Measurements from ENCODE around the gene WFDC13. TPM values are rescaled to one million over a fixed set of nuclear protein-coding genes. Genes with fewer than 3 reads are reported as not detected.

The WFDC13 gene
- total RNA-seq, 6 experiments from 2014 or later, result not detected

DNA sequence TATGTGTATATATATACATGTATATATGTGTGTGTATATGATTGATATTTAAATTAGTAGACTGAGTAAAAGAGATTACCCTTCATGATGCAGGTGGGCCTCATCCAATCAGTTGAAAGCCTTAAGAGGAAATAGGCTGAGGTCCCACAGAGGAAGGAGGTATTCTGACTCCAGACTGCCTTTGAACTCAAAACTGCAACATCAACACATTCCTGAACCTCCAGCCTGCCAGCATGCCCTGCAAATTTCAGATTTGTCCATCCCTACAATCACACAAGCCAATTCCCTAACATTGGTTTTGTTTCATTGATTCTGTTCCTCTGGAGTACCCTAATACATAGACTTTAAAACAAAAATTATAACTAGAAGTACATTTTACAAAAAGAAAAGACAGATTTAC lies 43.2 kb downstream of the WFDC13 start:
- Mint-ChIP-seq H3K27me3 (ENCODE audit: insufficient read depth) (peaks cover 14% of the 10 kb centered on the region), H3K27ac (no peak overlapping the region), H3K9me3 (no peaks in the 10 kb centered on the region), H3K4me3 (no peak overlapping the region), H3K36me3 (ENCODE audit: low read depth) (no peaks in the 10 kb centered on the region), H3K4me1 (ENCODE audit: low read depth) (no peaks in the 10 kb centered on the region)
- no peak for TF ChIP-seq CTCF (IDR thresholded peaks at IDR 0.05)
- DNase-seq, result no peak

GRCh38 chr20:45751721-45752120 lies 49.9 kb downstream of the WFDC13 start:
- Mint-ChIP-seq H3K36me3 (ENCODE audit: low read depth) (no peaks in the 10 kb centered on the region), H3K27ac (no peak overlapping the region), H3K9me3 (no peaks in the 10 kb centered on the region), H3K27me3 (ENCODE audit: insufficient read depth) (peaks cover 12% of the 10 kb centered on the region), H3K4me1 (ENCODE audit: low read depth) (no peaks in the 10 kb centered on the region), H3K4me3 (no peak overlapping the region)
- no peak for DNase-seq
- no peak for TF ChIP-seq CTCF (IDR thresholded peaks at IDR 0.05)

DNA sequence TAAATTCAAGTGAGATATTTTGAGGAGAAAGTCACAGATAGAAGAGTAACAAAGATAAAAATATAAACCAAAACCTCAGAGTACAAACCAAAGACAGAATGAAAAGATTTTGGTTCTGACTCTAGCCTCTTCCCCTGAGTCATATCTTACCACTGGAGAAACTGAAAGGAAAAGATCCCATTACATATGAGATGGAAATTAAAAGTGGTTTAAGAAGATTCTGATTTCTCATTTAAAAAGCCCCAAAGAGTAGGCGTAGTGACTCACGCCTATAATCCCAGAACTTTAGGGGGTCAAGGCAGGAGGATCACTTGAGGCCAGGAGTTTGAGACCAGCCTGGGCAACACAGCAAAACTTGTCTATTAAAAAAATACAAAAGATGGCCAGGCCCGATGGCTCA lies 50.9 kb downstream of the WFDC13 start:
- peaks cover 10% of the 10 kb centered on the region for H3K27me3 Mint-ChIP-seq (ENCODE audit: insufficient read depth)
- TF ChIP-seq CTCF (IDR thresholded peaks at IDR 0.05), result no peak
- no peaks in the 10 kb centered on the region for H3K4me1 Mint-ChIP-seq (ENCODE audit: low read depth)
- no peaks in the 10 kb centered on the region for H3K9me3 Mint-ChIP-seq
- DNase-seq, result no peak
- H3K27ac Mint-ChIP-seq, result no peak overlapping the region
- no peak overlapping the region for H3K4me3 Mint-ChIP-seq
- no peaks in the 10 kb centered on the region for H3K36me3 Mint-ChIP-seq (ENCODE audit: low read depth)

DNA sequence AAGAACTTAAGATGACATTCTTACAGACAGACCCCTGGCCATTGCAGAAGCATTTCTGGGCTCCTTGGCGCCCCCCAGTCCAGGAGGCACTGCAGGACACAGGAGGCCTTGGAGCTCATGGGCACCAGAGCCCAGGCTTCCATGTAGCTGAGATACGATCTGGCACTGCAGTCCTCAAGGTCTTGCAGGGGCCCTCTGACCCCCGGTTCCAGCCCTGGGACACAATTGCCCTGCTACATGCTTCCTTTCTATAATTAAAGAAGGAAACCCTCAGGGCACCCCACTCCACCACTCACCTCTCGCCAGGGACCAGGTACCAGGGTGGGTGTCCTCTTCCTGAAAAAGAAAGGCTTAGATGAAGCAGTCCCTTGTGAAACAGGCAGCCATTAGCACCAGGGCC lies 56.3 kb downstream of the WFDC13 start:
- no peak for DNase-seq
- Mint-ChIP-seq H3K27ac (no peak overlapping the region), H3K4me1 (ENCODE audit: low read depth) (no peaks in the 10 kb centered on the region), H3K9me3 (no peaks in the 10 kb centered on the region), H3K36me3 (ENCODE audit: low read depth) (no peaks in the 10 kb centered on the region), H3K27me3 (ENCODE audit: insufficient read depth) (peaks cover 15% of the 10 kb centered on the region), H3K4me3 (no peak overlapping the region)
- no peak for TF ChIP-seq CTCF (IDR thresholded peaks at IDR 0.05)

Small RNA genes within 50 kb of the gene (microRNA-seq; reads per million reads assigned to microRNA genes)
- gene MIR3617, result not detected

Other genes with a start within 250 kb of the WFDC13 start
- gene WFDC2, start 232.3 kb upstream of the WFDC13 start, total RNA-seq (2021; fragmentation: NEBNext Ultra II Directional; extraction: Animal tissue kit (Norgen Biotek cat#: 25700)), result under 1 TPM in 1 of 6 experiments, not detected in 5; 0.97 TPM
- not detected for gene SPINT3, start 186.4 kb upstream of the WFDC13 start, total RNA-seq (2021; fragmentation: NEBNext Ultra II Directional; extraction: Animal tissue kit (Norgen Biotek cat#: 25700))
- gene WFDC6, start 162.6 kb upstream of the WFDC13 start, total RNA-seq (2021; fragmentation: NEBNext Ultra II Directional; extraction: Animal tissue kit (Norgen Biotek cat#: 25700)), result not detected
- not detected for gene EPPIN, start 154.6 kb upstream of the WFDC13 start, total RNA-seq (2021; fragmentation: NEBNext Ultra II Directional; extraction: Animal tissue kit (Norgen Biotek cat#: 25700))
- gene WFDC8, start 122.8 kb upstream of the WFDC13 start, total RNA-seq (2021; fragmentation: NEBNext Ultra II Directional; extraction: Animal tissue kit (Norgen Biotek cat#: 25700)), result not detected
- gene WFDC10A, start 72.3 kb upstream of the WFDC13 start, total RNA-seq (2021; fragmentation: NEBNext Ultra II Directional; extraction: Animal tissue kit (Norgen Biotek cat#: 25700)), result not detected
- not detected for gene WFDC9, start 70.8 kb upstream of the WFDC13 start, total RNA-seq (2021; fragmentation: NEBNext Ultra II Directional; extraction: Animal tissue kit (Norgen Biotek cat#: 25700))
- not detected for gene WFDC11, start 31.8 kb upstream of the WFDC13 start, total RNA-seq (2021; fragmentation: NEBNext Ultra II Directional; extraction: Animal tissue kit (Norgen Biotek cat#: 25700))
- gene WFDC10B, start 3.0 kb downstream of the WFDC13 start, total RNA-seq (2021; fragmentation: NEBNext Ultra II Directional; extraction: Animal tissue kit (Norgen Biotek cat#: 25700)), result not detected
- not detected for gene SPINT4, start 20.3 kb downstream of the WFDC13 start, total RNA-seq (2021; fragmentation: NEBNext Ultra II Directional; extraction: Animal tissue kit (Norgen Biotek cat#: 25700))
- under 1 TPM in 1 of 6 experiments, not detected in 5; 0.43 TPM for gene WFDC3, start 89.8 kb downstream of the WFDC13 start, total RNA-seq (2021; fragmentation: NEBNext Ultra II Directional; extraction: Animal tissue kit (Norgen Biotek cat#: 25700))
- gene DNTTIP1, start 89.9 kb downstream of the WFDC13 start, total RNA-seq (2021; fragmentation: NEBNext Ultra II Directional; extraction: Animal tissue kit (Norgen Biotek cat#: 25700)), result 10 to 100 TPM; 23.2 to 27.1 (median 25.8) TPM
- gene UBE2C, start 110.6 kb downstream of the WFDC13 start, total RNA-seq (2021; fragmentation: NEBNext Ultra II Directional; extraction: Animal tissue kit (Norgen Biotek cat#: 25700)), result 100 to 1,000 TPM in 1 of 6 experiments, 10 to 100 TPM in 5; 42.6 to 101 (median 91.3) TPM
- not detected for gene TNNC2, start 125.3 kb downstream of the WFDC13 start, total RNA-seq (2021; fragmentation: NEBNext Ultra II Directional; extraction: Animal tissue kit (Norgen Biotek cat#: 25700))
- 10 to 100 TPM; 21.9 to 25.1 (median 22.7) TPM for gene SNX21, start 131.8 kb downstream of the WFDC13 start, total RNA-seq (2021; fragmentation: NEBNext Ultra II Directional; extraction: Animal tissue kit (Norgen Biotek cat#: 25700))
- gene ACOT8, start 155.4 kb downstream of the WFDC13 start, total RNA-seq (2021; fragmentation: NEBNext Ultra II Directional; extraction: Animal tissue kit (Norgen Biotek cat#: 25700)), result 10 to 100 TPM; 24.2 to 31.2 (median 26.4) TPM
- gene ZSWIM3, start 155.6 kb downstream of the WFDC13 start, total RNA-seq (2021; fragmentation: NEBNext Ultra II Directional; extraction: Animal tissue kit (Norgen Biotek cat#: 25700)), result 1 to 10 TPM; 2.3 to 4.0 (median 2.7) TPM
- gene ZSWIM1, start 179.2 kb downstream of the WFDC13 start, total RNA-seq (2021; fragmentation: NEBNext Ultra II Directional; extraction: Animal tissue kit (Norgen Biotek cat#: 25700)), result 10 to 100 TPM in 4 of 6 experiments, 1 to 10 TPM in 2; 9.8 to 11.7 (median 10.3) TPM
- gene SPATA25, start 185.6 kb downstream of the WFDC13 start, total RNA-seq (2021; fragmentation: NEBNext Ultra II Directional; extraction: Animal tissue kit (Norgen Biotek cat#: 25700)), result under 1 TPM; 0.35 to 0.74 (median 0.47) TPM
- gene NEURL2, start 189.2 kb downstream of the WFDC13 start, total RNA-seq (2021; fragmentation: NEBNext Ultra II Directional; extraction: Animal tissue kit (Norgen Biotek cat#: 25700)), result 1 to 10 TPM; 1.5 to 2.3 (median 1.9) TPM
- gene CTSA, start 189.3 kb downstream of the WFDC13 start, total RNA-seq (2021; fragmentation: NEBNext Ultra II Directional; extraction: Animal tissue kit (Norgen Biotek cat#: 25700)), result 100 to 1,000 TPM; 133 to 176 (median 155) TPM
- 10 to 100 TPM in 5 of 6 experiments, 1 to 10 TPM in 1; 8.3 to 13.6 (median 11.1) TPM for gene PLTP, start 210.1 kb downstream of the WFDC13 start, total RNA-seq (2021; fragmentation: NEBNext Ultra II Directional; extraction: Animal tissue kit (Norgen Biotek cat#: 25700))
- 10 to 100 TPM; 14.8 to 23.1 (median 19.5) TPM for gene PCIF1, start 232.6 kb downstream of the WFDC13 start, total RNA-seq (2021; fragmentation: NEBNext Ultra II Directional; extraction: Animal tissue kit (Norgen Biotek cat#: 25700))

Data from HFFc6 (cell line).